BLaER1 (cell line): Measurements from ENCODE around the gene EGLN1.

Source experiments
- H3K27ac ChIP-seq: shearing (Covaris generic); formaldehyde crosslinking; 2 replicates; pipeline ENCODE4 v1.8.1; 2022
- H3K27me3 ChIP-seq: shearing (Covaris generic); formaldehyde crosslinking; 2 replicates; pipeline ENCODE4 v1.8.1; 2022
- H3K36me3 ChIP-seq: shearing (Covaris generic); formaldehyde crosslinking; 2 replicates; pipeline ENCODE4 v1.8.1; 2022
- H3K4me1 ChIP-seq: shearing (Covaris generic); formaldehyde crosslinking; 2 replicates; pipeline ENCODE4 v1.8.1; 2022
- H3K4me2 ChIP-seq: shearing (Covaris generic); formaldehyde crosslinking; 2 replicates; pipeline ENCODE4 v1.8.1; 2022
- H3K4me3 ChIP-seq: shearing (Covaris generic); formaldehyde crosslinking; 2 replicates; pipeline ENCODE4 v1.8.1; 2022
- H3K9ac ChIP-seq: shearing (Covaris generic); formaldehyde crosslinking; 2 replicates; pipeline ENCODE4 v1.8.1; 2022
- H3K9me3 ChIP-seq: shearing (Covaris generic); formaldehyde crosslinking; 2 replicates; pipeline ENCODE4 v1.8.1; 2022
- H4K20me1 ChIP-seq: shearing (Covaris generic); formaldehyde crosslinking; 2 replicates; pipeline ENCODE4 v1.8.1; 2022
- Cebpa-rat ChIP-seq: shearing (Covaris generic); IDR thresholded peaks from 2 replicates; pipeline ENCODE4 v1.8.1; 2022

Gene EGLN1

GRCh38 chr1:231415018-231415583, 7.0 kb downstream of the EGLN1 start:
- no peak overlapping the region for H3K9ac ChIP-seq
- H3K27me3 ChIP-seq = no peaks in the 10 kb centered on the region
- no peak overlapping the region for H3K4me3 ChIP-seq
- H4K20me1 ChIP-seq = peaks cover 100% of the 10 kb centered on the region
- H3K36me3 ChIP-seq = peaks cover 21% of the 10 kb centered on the region
- H3K4me2 ChIP-seq = peak overlapping the region; percentile 90
- no peak for TF ChIP-seq Cebpa-rat
- H3K27ac ChIP-seq = peak overlapping the region; percentile 11; the same call in 1 of the 2 replicates
- no peaks in the 10 kb centered on the region for H3K9me3 ChIP-seq
- peaks cover 88% of the 10 kb centered on the region for H3K4me1 ChIP-seq

DNA sequence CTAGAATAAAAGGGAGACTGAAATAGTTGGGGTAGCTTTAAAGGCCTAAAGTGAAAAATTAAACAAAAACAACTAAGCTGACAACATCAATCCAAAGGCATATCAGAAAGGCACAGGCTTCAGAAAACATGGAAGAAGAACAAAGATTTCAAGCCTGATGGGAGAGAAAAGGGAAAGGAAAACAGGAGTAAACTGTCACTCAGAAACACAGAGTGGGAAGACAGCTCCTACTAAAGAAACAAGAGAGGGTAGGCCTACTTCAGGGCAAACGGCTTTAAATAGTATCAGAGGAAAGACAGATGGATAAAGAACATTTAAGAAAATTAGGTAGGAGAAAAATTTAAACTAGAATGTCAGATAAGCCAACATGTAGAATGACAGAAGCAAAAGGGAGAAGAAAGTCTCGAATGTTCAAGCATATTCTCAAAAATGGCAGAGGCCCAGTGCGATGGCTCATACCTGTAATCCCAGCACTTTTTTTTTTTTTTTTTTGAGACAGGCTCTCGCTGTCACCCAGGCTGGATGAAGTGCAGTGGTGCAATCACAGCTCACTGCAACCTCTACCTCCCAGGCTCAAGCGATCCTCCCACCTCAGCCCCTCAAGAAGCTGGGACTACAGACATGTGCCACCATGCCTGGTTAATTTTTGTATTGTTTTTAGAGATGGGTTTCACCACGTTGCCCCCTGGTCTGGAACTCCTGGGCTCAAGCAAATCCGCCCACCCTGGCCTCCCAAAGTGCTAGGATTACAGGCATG, 7.6 kb downstream of the EGLN1 start:
- H3K4me3 ChIP-seq = no peak overlapping the region
- H3K27me3 ChIP-seq = no peaks in the 10 kb centered on the region
- no peak overlapping the region for H3K9ac ChIP-seq
- TF ChIP-seq Cebpa-rat = no peak
- H3K9me3 ChIP-seq = no peaks in the 10 kb centered on the region
- H3K4me1 ChIP-seq = peaks cover 93% of the 10 kb centered on the region
- peak overlapping the region; percentile 90 for H3K4me2 ChIP-seq
- H3K27ac ChIP-seq = peak overlapping the region; percentile 11; the same call in 1 of the 2 replicates
- H3K36me3 ChIP-seq = peaks cover 28% of the 10 kb centered on the region
- peaks cover 100% of the 10 kb centered on the region for H4K20me1 ChIP-seq

GRCh38 chr1:231413749-231414082, 8.4 kb downstream of the EGLN1 start:
- Histone ChIP-seq H3K9ac (no peak overlapping the region), H4K20me1 (peaks cover 100% of the 10 kb centered on the region), H3K27me3 (no peaks in the 10 kb centered on the region), H3K36me3 (peaks cover 33% of the 10 kb centered on the region), H3K27ac (no peak overlapping the region), H3K4me1 (peaks cover 90% of the 10 kb centered on the region), H3K4me2 (peak overlapping the region; percentile 90), H3K4me3 (no peak overlapping the region), H3K9me3 (no peaks in the 10 kb centered on the region)
- no peak for TF ChIP-seq Cebpa-rat

DNA sequence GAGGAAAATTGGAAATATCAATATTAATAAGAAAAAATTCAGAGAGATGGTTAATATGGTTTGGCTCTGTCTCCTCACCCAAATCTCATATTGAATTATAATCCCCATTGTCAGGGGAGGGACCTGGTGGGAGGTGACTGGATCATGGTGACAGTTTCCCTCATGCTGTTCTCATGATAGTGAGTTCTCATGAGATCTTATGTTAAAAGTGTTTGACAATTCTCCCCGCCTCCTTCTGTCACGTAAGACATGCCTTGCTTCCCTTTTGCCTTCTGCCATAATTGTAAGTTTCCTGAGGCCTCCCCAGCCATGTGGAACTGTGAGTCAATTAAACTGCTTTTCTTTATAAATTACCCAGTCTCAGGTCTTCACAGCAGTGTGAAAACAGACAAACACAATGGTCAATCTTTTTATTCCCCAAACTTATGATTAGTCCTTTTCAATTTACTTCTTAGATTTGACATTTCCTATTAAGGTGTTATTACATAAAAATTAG, 11.0 kb downstream of the EGLN1 start:
- H3K27ac ChIP-seq = no peak overlapping the region
- no peak for TF ChIP-seq Cebpa-rat
- H3K4me3 ChIP-seq = no peak overlapping the region
- H3K9ac ChIP-seq = no peak overlapping the region
- no peaks in the 10 kb centered on the region for H3K27me3 ChIP-seq
- peaks cover 59% of the 10 kb centered on the region for H3K36me3 ChIP-seq
- no peaks in the 10 kb centered on the region for H3K9me3 ChIP-seq
- H4K20me1 ChIP-seq = peaks cover 100% of the 10 kb centered on the region
- peak overlapping the region; percentile 90 for H3K4me2 ChIP-seq
- H3K4me1 ChIP-seq = peaks cover 64% of the 10 kb centered on the region

GRCh38 chr1:231410036-231410612, 12.0 kb downstream of the EGLN1 start:
- Histone ChIP-seq H4K20me1 (peaks cover 99% of the 10 kb centered on the region), H3K9me3 (no peaks in the 10 kb centered on the region), H3K4me2 (no peak overlapping the region), H3K4me3 (no peak overlapping the region), H3K9ac (no peak overlapping the region), H3K36me3 (peaks cover 64% of the 10 kb centered on the region), H3K27ac (no peak overlapping the region), H3K4me1 (peaks cover 54% of the 10 kb centered on the region), H3K27me3 (no peaks in the 10 kb centered on the region)
- no peak for TF ChIP-seq Cebpa-rat

GRCh38 chr1:231408528-231409094, 13.5 kb downstream of the EGLN1 start:
- no peak overlapping the region for H3K4me2 ChIP-seq

DNA sequence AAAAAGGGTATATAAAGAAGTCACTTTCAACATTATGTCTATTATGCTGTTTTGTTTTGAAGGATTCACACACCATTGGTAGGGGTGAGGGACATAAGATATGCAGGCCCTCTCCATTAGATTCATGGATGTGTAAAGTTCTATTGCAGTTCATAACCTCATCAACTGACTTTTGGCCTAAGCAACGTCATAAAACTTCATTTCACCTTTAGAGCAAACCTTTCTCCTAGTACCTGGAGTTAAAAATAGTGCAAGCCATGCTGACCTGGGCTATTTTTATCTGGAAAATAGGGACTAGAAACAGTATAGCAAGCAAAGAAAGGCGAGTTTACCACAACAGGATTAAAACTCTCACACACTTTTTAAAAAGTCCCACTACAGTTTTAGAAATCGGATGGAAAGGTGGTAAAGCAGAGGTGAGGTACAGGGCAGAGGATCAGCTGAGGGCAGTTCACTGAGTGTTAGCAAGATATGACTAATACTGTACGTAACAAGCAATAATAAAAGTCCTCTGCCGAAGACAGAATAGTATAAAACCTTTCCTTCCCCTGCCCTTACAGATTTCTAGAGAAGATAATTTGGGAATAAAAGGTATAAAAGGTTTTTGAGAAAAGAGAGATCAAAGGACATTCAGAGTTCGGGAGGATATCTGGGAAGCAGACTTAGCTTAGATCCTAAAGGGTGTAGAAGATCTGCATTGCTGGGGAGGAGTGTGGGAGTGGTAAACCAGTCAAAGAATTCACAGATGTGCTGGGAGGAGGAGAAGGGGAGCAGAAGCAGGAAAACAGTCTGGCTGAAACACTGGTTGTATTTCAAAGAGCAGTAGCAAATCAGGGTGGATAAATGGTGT, 14.3 kb downstream of the EGLN1 start:
- H3K4me2 ChIP-seq = no peak overlapping the region
- H3K27me3 ChIP-seq = no peaks in the 10 kb centered on the region
- H3K36me3 ChIP-seq = peaks cover 63% of the 10 kb centered on the region

More at GRCh38 chr1:231408528-231409094, 13.5 kb downstream of the EGLN1 start:
- Histone ChIP-seq H3K27ac (no peak overlapping the region), H3K4me1 (peaks cover 39% of the 10 kb centered on the region), H4K20me1 (peaks cover 97% of the 10 kb centered on the region), H3K36me3 (peaks cover 59% of the 10 kb centered on the region), H3K9ac (no peak overlapping the region), H3K27me3 (no peaks in the 10 kb centered on the region), H3K9me3 (no peaks in the 10 kb centered on the region), H3K4me3 (no peak overlapping the region)
- no peak for TF ChIP-seq Cebpa-rat

GRCh38 chr1:231407049-231407448, 15.0 kb downstream of the EGLN1 start:
- TF ChIP-seq Cebpa-rat = no peak
- H3K9me3 ChIP-seq = no peaks in the 10 kb centered on the region; the same call in 1 of the 2 replicates
- H4K20me1 ChIP-seq = peaks cover 97% of the 10 kb centered on the region
- no peaks in the 10 kb centered on the region for H3K27me3 ChIP-seq
- H3K4me2 ChIP-seq = no peak overlapping the region
- H3K4me3 ChIP-seq = no peak overlapping the region
- peaks cover 24% of the 10 kb centered on the region for H3K4me1 ChIP-seq
- no peak overlapping the region for H3K9ac ChIP-seq
- H3K27ac ChIP-seq = no peak overlapping the region
- peaks cover 64% of the 10 kb centered on the region for H3K36me3 ChIP-seq

More for the DNA sequence above, 14.3 kb downstream of the EGLN1 start:
- TF ChIP-seq Cebpa-rat = no peak
- H3K4me3 ChIP-seq = no peak overlapping the region
- H4K20me1 ChIP-seq = peaks cover 97% of the 10 kb centered on the region
- peaks cover 31% of the 10 kb centered on the region for H3K4me1 ChIP-seq
- H3K9ac ChIP-seq = no peak overlapping the region
- no peak overlapping the region for H3K27ac ChIP-seq
- no peaks in the 10 kb centered on the region; the same call in 1 of the 2 replicates for H3K9me3 ChIP-seq

DNA sequence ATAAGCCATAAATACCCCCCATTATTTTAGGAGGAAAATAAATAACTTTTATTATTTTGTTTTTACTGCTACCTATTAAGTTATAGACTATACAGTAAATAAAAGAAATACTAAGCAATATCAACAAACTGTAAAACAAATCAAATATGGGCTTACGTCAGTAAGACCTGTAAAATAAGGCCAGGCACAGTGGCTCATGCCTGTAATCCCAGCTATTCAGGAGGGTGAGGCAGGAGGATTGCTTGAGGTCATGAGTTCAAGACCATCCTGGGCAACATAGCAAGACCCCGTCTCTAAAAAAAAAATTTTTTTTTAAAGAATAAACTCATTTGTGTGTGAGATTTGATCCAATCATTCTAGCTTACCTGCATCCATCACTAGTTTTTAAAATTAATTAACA, 17.8 kb downstream of the EGLN1 start:
- Histone ChIP-seq H3K27ac (no peak overlapping the region), H4K20me1 (peaks cover 97% of the 10 kb centered on the region), H3K4me1 (no peaks in the 10 kb centered on the region; the same call in 1 of the 2 replicates), H3K4me3 (no peak overlapping the region), H3K27me3 (no peaks in the 10 kb centered on the region), H3K9ac (no peak overlapping the region), H3K36me3 (peaks cover 67% of the 10 kb centered on the region), H3K9me3 (no peaks in the 10 kb centered on the region; the same call in 1 of the 2 replicates), H3K4me2 (no peak overlapping the region)
- TF ChIP-seq Cebpa-rat = no peak
